HFF-Myc (cell line): ENCODE data around the gene STARD3.

ENCODE experiments used
- DNase-seq: peaks from one replicate; pipeline ENCODE4 v3.0.0-alpha.2; 2011; ENCODE audit warnings: low read depth; ENCODE audit errors: extremely low read depth
- H3K4me3 ChIP-seq: replicated peaks from 2 replicates; pipeline ENCODE4 v1.5.1; 2011; ENCODE audit warnings: low read depth, mild to moderate bottlenecking, control low read depth, low read length
- CTCF ChIP-seq: IDR thresholded peaks from 2 replicates; pipeline ENCODE4 v1.5.1; 2012; ENCODE audit warnings: mild to moderate bottlenecking, low read depth, low read length, control low read depth; ENCODE audit errors: missing control alignments

The STARD3 gene

GRCh38 chr17:39653662-39654331, 16.9 kb downstream of the STARD3 start:
- H3K4me3 ChIP-seq: no peak overlapping the region
- peak; percentile 96 for TF ChIP-seq CTCF
- no peak for DNase-seq

GRCh38 chr17:39655105-39655504, 18.2 kb downstream of the STARD3 start:
- TF ChIP-seq CTCF: no peak
- no peak overlapping the region for H3K4me3 ChIP-seq
- DNase-seq: no peak

GRCh38 chr17:39658346-39658745, 21.4 kb downstream of the STARD3 start:
- no peak for DNase-seq
- H3K4me3 ChIP-seq: no peak overlapping the region
- TF ChIP-seq CTCF: no peak

GRCh38 chr17:39658760-39659159, 21.8 kb downstream of the STARD3 start:
- no peak for TF ChIP-seq CTCF
- DNase-seq: no peak
- no peak overlapping the region for H3K4me3 ChIP-seq

- DNase-seq: no peak
- no peak for TF ChIP-seq CTCF
- H3K4me3 ChIP-seq: no peak overlapping the region
Observed at GRCh38 chr17:39659279-39660010, 22.5 kb downstream of the STARD3 start.

- no peak for DNase-seq
- no peak for TF ChIP-seq CTCF
- no peak overlapping the region for H3K4me3 ChIP-seq
Observed at GRCh38 chr17:39660011-39660360, 23.0 kb downstream of the STARD3 start.
